ENCODE results near the gene PPOX. TPM values are rescaled to one million over a fixed set of nuclear protein-coding genes. Genes with fewer than 3 reads are reported as not detected.

PPOX gene
- total RNA-seq, 1 donor from 2014 or later = 23.3 TPM

- DNase-seq (no peak), ATAC-seq (no peak)
- Histone ChIP-seq H3K27me3 (no peaks in the 10 kb centered on the region), H3K36me3 (peaks cover 70% of the 10 kb centered on the region), H3K4me3 (no peak overlapping the region), H3K4me1 (peaks cover 21% of the 10 kb centered on the region), H3K27ac (no peak overlapping the region), H3K9me3 (no peaks in the 10 kb centered on the region)
- intact Hi-C loops (cut with DNase I) = no loop called here
- no peak for TF ChIP-seq CTCF (IDR thresholded peaks at IDR 0.05)
Measured at GRCh38 chr1:161172776-161173376, 6.7 kb downstream of the PPOX start.

- Histone ChIP-seq H3K9me3 (no peaks in the 10 kb centered on the region), H3K36me3 (peaks cover 70% of the 10 kb centered on the region), H3K27ac (no peak overlapping the region), H3K27me3 (no peaks in the 10 kb centered on the region), H3K4me3 (no peak overlapping the region), H3K4me1 (peaks cover 23% of the 10 kb centered on the region)
- intact Hi-C loops (cut with DNase I) = no loop called here
- ATAC-seq (no peak), DNase-seq (no peak)
- TF ChIP-seq CTCF (IDR thresholded peaks at IDR 0.05) = no peak
Measured at GRCh38 chr1:161173711-161174110, 7.5 kb downstream of the PPOX start.

- ATAC-seq (no peak), DNase-seq (no peak)
- H3K9me3 ChIP-seq = no peaks in the 10 kb centered on the region
- H3K27me3 ChIP-seq = no peaks in the 10 kb centered on the region
- intact Hi-C loops (cut with DNase I) = no loop called here
- no peak overlapping the region for H3K4me3 ChIP-seq
- no peak overlapping the region for H3K27ac ChIP-seq
- peaks cover 60% of the 10 kb centered on the region for H3K36me3 ChIP-seq
- TF ChIP-seq CTCF (IDR thresholded peaks at IDR 0.05) = no peak
- peaks cover 23% of the 10 kb centered on the region for H3K4me1 ChIP-seq
Measured at GRCh38 chr1:161174911-161175310, 8.7 kb downstream of the PPOX start.

- no peak for TF ChIP-seq CTCF (IDR thresholded peaks at IDR 0.05)
- H3K27me3 ChIP-seq = no peaks in the 10 kb centered on the region
- peaks cover 50% of the 10 kb centered on the region for H3K36me3 ChIP-seq
- intact Hi-C loops (cut with DNase I) = no loop called here
- ATAC-seq (no peak), DNase-seq (no peak)
- H3K4me3 ChIP-seq = peak overlapping the region; percentile 88
- H3K4me1 ChIP-seq = peaks cover 23% of the 10 kb centered on the region
- H3K27ac ChIP-seq = peak overlapping the region; percentile 90
- no peaks in the 10 kb centered on the region for H3K9me3 ChIP-seq
Measured at GRCh38 chr1:161175771-161176453, 9.7 kb downstream of the PPOX start.

- Histone ChIP-seq H3K27me3 (no peaks in the 10 kb centered on the region), H3K4me1 (peaks cover 23% of the 10 kb centered on the region), H3K4me3 (peak overlapping the region; percentile 88), H3K36me3 (peaks cover 43% of the 10 kb centered on the region), H3K27ac (peak overlapping the region; percentile 90), H3K9me3 (no peaks in the 10 kb centered on the region)
- TF ChIP-seq CTCF (IDR thresholded peaks at IDR 0.05) = no peak
- intact Hi-C loops (cut with DNase I) = no loop called here
- ATAC-seq = peak; percentile 19
- DNase-seq = no peak
Measured at GRCh38 chr1:161176468-161177111, 10.4 kb downstream of the PPOX start.
